HG03565 (cell line): ENCODE results near the gene GARIN5A.

Source experiments
- ATAC-seq: cut with Tn5 transposase; IDR thresholded peaks from one replicate; pipeline ENCODE4 v1.9.1; 2021; ENCODE audit warnings: mild to moderate bottlenecking, moderate library complexity; ENCODE audit not compliant: unreplicated experiment

The GARIN5A gene

GRCh38 chr19:50418176-50419021 lies 58.2 kb downstream of the GARIN5A start, which contains the start of gene SPIB:
SPIB (plus strand) TSS chr19:50418938; CDS start chr19:50418963, 25 bp downstream.
- ATAC-seq, result no peak

- no peak for ATAC-seq
Measured at GRCh38 chr19:50417111-50418081, 59.3 kb downstream of the GARIN5A start.
